Stimulated activated CD4-positive, alpha-beta T cell treated with anti-CD3 and anti-CD28 coated beads, Interleukin-2, amount 100 ng/mL, for 24 hours (primary cell): ENCODE measurements around the gene ZRANB1.

Source experiments
- DNase-seq, 2 donors: peaks; one replicate each; pipeline ENCODE4 v3.0.0-alpha.2; 2020

ZRANB1 gene

GRCh38 chr10:125023862-125024496 lies 82.1 kb downstream of the ZRANB1 start:
- no peak for DNase-seq

GRCh38 chr10:125024497-125025234 lies 82.7 kb downstream of the ZRANB1 start:
- no peak for DNase-seq

- DNase-seq: no peak
Measured at GRCh38 chr10:125025341-125025740, 83.4 kb downstream of the ZRANB1 start.

GRCh38 chr10:125026036-125026931 lies 84.4 kb downstream of the ZRANB1 start:
- no peak for DNase-seq

- DNase-seq: no peak
Measured at GRCh38 chr10:125026974-125027735, 85.2 kb downstream of the ZRANB1 start.

GRCh38 chr10:125027871-125028869 lies 86.2 kb downstream of the ZRANB1 start:
- DNase-seq: no peak

GRCh38 chr10:125029584-125030242 lies 87.8 kb downstream of the ZRANB1 start:
- no peak for DNase-seq

- no peak for DNase-seq
Measured at GRCh38 chr10:125030567-125031197, 88.8 kb downstream of the ZRANB1 start.

- DNase-seq: no peak
Measured at GRCh38 chr10:125032474-125033020, 90.6 kb downstream of the ZRANB1 start.

- DNase-seq: no peak
Measured at GRCh38 chr10:125033146-125033924, 91.4 kb downstream of the ZRANB1 start.

GRCh38 chr10:125034675-125035074 lies 92.8 kb downstream of the ZRANB1 start:
- no peak for DNase-seq

GRCh38 chr10:125035136-125035535 lies 93.2 kb downstream of the ZRANB1 start:
- no peak for DNase-seq

GRCh38 chr10:125035588-125036295 lies 93.8 kb downstream of the ZRANB1 start:
- DNase-seq: no peak

- no peak for DNase-seq
Measured at GRCh38 chr10:125037145-125037877, 95.4 kb downstream of the ZRANB1 start.
